ENCODE data around the gene ATP5F1A.
A peak's percentile ranks its signal among the peaks of the same experiment; 100 is the strongest.
"Not testable (repeated sequence)": the region's sequence is repeated elsewhere in the genome, so short reads cannot be mapped to it uniquely, and the experiment has no call there.

The ATP5F1A gene

GRCh38 chr18:46068763-46069162 is 29.3 kb downstream of the ATP5F1A start:
- H3K27ac Mint-ChIP-seq = peak overlapping the region; percentile 6
- no peaks in the 10 kb centered on the region for H3K9me3 Mint-ChIP-seq
- peaks cover 7% of the 10 kb centered on the region for H3K36me3 Mint-ChIP-seq (ENCODE audit: low read depth)
- no peak for DNase-seq
- peaks cover 48% of the 10 kb centered on the region for H3K4me1 Mint-ChIP-seq
- H3K27me3 Mint-ChIP-seq = peaks cover 2% of the 10 kb centered on the region
- no peak for ATAC-seq
- H3K4me3 Mint-ChIP-seq = no peak overlapping the region

GRCh38 chr18:46067438-46068007 is 30.6 kb downstream of the ATP5F1A start:
- Mint-ChIP-seq H3K36me3 (ENCODE audit: low read depth) (peaks cover 7% of the 10 kb centered on the region), H3K27ac (no peak overlapping the region), H3K4me3 (no peak overlapping the region), H3K9me3 (no peaks in the 10 kb centered on the region), H3K27me3 (peaks cover 2% of the 10 kb centered on the region), H3K4me1 (peaks cover 40% of the 10 kb centered on the region)
- ATAC-seq (no peak), DNase-seq (no peak)

- Mint-ChIP-seq H3K9me3 (no peaks in the 10 kb centered on the region), H3K36me3 (ENCODE audit: low read depth) (no peaks in the 10 kb centered on the region), H3K27me3 (no peaks in the 10 kb centered on the region), H3K4me3 (no peak overlapping the region), H3K4me1 (peaks cover 17% of the 10 kb centered on the region), H3K27ac (no peak overlapping the region)
- DNase-seq (no peak), ATAC-seq (no peak)
Measured at GRCh38 chr18:46062781-46063180, 35.3 kb downstream of the ATP5F1A start.

GRCh38 chr18:46061796-46062195 is 36.3 kb downstream of the ATP5F1A start:
- peaks cover 17% of the 10 kb centered on the region for H3K4me1 Mint-ChIP-seq
- no peaks in the 10 kb centered on the region for H3K9me3 Mint-ChIP-seq
- no peaks in the 10 kb centered on the region for H3K27me3 Mint-ChIP-seq
- no peak for ATAC-seq
- no peak overlapping the region for H3K27ac Mint-ChIP-seq
- no peak overlapping the region for H3K4me3 Mint-ChIP-seq
- DNase-seq = no peak
- H3K36me3 Mint-ChIP-seq (ENCODE audit: low read depth) = no peaks in the 10 kb centered on the region

GRCh38 chr18:46061387-46061786 is 36.7 kb downstream of the ATP5F1A start:
- DNase-seq = no peak
- Mint-ChIP-seq H3K27ac (no peak overlapping the region), H3K4me3 (no peak overlapping the region), H3K4me1 (peaks cover 19% of the 10 kb centered on the region), H3K36me3 (ENCODE audit: low read depth) (no peaks in the 10 kb centered on the region), H3K27me3 (no peaks in the 10 kb centered on the region), H3K9me3 (no peaks in the 10 kb centered on the region)
- ATAC-seq = no peak

GRCh38 chr18:46060359-46060841 is 37.7 kb downstream of the ATP5F1A start:
- H3K9me3 Mint-ChIP-seq = no peaks in the 10 kb centered on the region
- H3K27ac Mint-ChIP-seq = no peak overlapping the region
- no peak for DNase-seq
- H3K4me3 Mint-ChIP-seq = no peak overlapping the region
- ATAC-seq = no peak
- no peaks in the 10 kb centered on the region for H3K36me3 Mint-ChIP-seq (ENCODE audit: low read depth)
- no peaks in the 10 kb centered on the region for H3K27me3 Mint-ChIP-seq
- H3K4me1 Mint-ChIP-seq = peaks cover 28% of the 10 kb centered on the region

GRCh38 chr18:46055838-46056230 is 42.3 kb downstream of the ATP5F1A start:
- DNase-seq (no peak), ATAC-seq (no peak)
- H3K9me3 Mint-ChIP-seq = no peaks in the 10 kb centered on the region
- peak overlapping the region; percentile 20 for H3K4me3 Mint-ChIP-seq
- peaks cover 43% of the 10 kb centered on the region for H3K4me1 Mint-ChIP-seq
- peak overlapping the region; percentile 79 for H3K27ac Mint-ChIP-seq
- H3K36me3 Mint-ChIP-seq (ENCODE audit: low read depth) = no peaks in the 10 kb centered on the region
- H3K27me3 Mint-ChIP-seq = no peaks in the 10 kb centered on the region

GRCh38 chr18:46054956-46055837 is 42.9 kb downstream of the ATP5F1A start:
- Mint-ChIP-seq H3K4me3 (peak overlapping the region; percentile 34), H3K9me3 (no peaks in the 10 kb centered on the region), H3K27me3 (no peaks in the 10 kb centered on the region), H3K4me1 (peaks cover 43% of the 10 kb centered on the region), H3K27ac (peak overlapping the region; percentile 68), H3K36me3 (ENCODE audit: low read depth) (no peaks in the 10 kb centered on the region)
- ATAC-seq (peak; percentile 77), DNase-seq (no peak)

- DNase-seq (no peak), ATAC-seq (peak; percentile 38)
- peaks cover 43% of the 10 kb centered on the region for H3K4me1 Mint-ChIP-seq
- H3K27ac Mint-ChIP-seq = no peak overlapping the region
- no peaks in the 10 kb centered on the region for H3K36me3 Mint-ChIP-seq (ENCODE audit: low read depth)
- no peak overlapping the region for H3K4me3 Mint-ChIP-seq
- H3K9me3 Mint-ChIP-seq = no peaks in the 10 kb centered on the region
- no peaks in the 10 kb centered on the region for H3K27me3 Mint-ChIP-seq
Measured at GRCh38 chr18:46053368-46054095, 44.6 kb downstream of the ATP5F1A start.

- Mint-ChIP-seq H3K36me3 (ENCODE audit: low read depth) (no peaks in the 10 kb centered on the region), H3K9me3 (no peaks in the 10 kb centered on the region), H3K4me3 (no peak overlapping the region), H3K27me3 (no peaks in the 10 kb centered on the region), H3K4me1 (peaks cover 43% of the 10 kb centered on the region), H3K27ac (no peak overlapping the region)
- DNase-seq (no peak), ATAC-seq (no peak)
Measured at GRCh38 chr18:46051731-46052461, 46.2 kb downstream of the ATP5F1A start.

GRCh38 chr18:46050268-46050667 is 47.8 kb downstream of the ATP5F1A start:
- Mint-ChIP-seq H3K27me3 (no peaks in the 10 kb centered on the region), H3K27ac (no peak overlapping the region), H3K4me3 (no peak overlapping the region), H3K9me3 (no peaks in the 10 kb centered on the region), H3K4me1 (peaks cover 30% of the 10 kb centered on the region), H3K36me3 (ENCODE audit: low read depth) (no peaks in the 10 kb centered on the region)
- ATAC-seq (no peak), DNase-seq (no peak)

GRCh38 chr18:46048641-46049040 is 49.5 kb downstream of the ATP5F1A start:
- no peaks in the 10 kb centered on the region for H3K9me3 Mint-ChIP-seq
- no peak for DNase-seq
- H3K36me3 Mint-ChIP-seq (ENCODE audit: low read depth) = peaks cover 2% of the 10 kb centered on the region
- H3K27me3 Mint-ChIP-seq = no peaks in the 10 kb centered on the region
- ATAC-seq = no peak
- no peak overlapping the region for H3K4me3 Mint-ChIP-seq
- no peak overlapping the region for H3K27ac Mint-ChIP-seq
- peaks cover 21% of the 10 kb centered on the region for H3K4me1 Mint-ChIP-seq

GRCh38 chr18:46047369-46047768 is 50.7 kb downstream of the ATP5F1A start:
- not testable (repeated sequence) for H3K4me3 Mint-ChIP-seq

GRCh38 chr18:46046688-46047087 is 51.4 kb downstream of the ATP5F1A start:
- Mint-ChIP-seq H3K36me3 (ENCODE audit: low read depth) (peaks cover 4% of the 10 kb centered on the region), H3K9me3 (no peaks in the 10 kb centered on the region), H3K27ac (no peak overlapping the region), H3K27me3 (no peaks in the 10 kb centered on the region), H3K4me3 (no peak overlapping the region), H3K4me1 (peaks cover 22% of the 10 kb centered on the region)
- no peak for ATAC-seq
- no peak for DNase-seq

More at GRCh38 chr18:46047369-46047768, 50.7 kb downstream of the ATP5F1A start:
- H3K27me3 Mint-ChIP-seq; H3K27ac Mint-ChIP-seq; ATAC-seq; DNase-seq; H3K9me3 Mint-ChIP-seq; H3K36me3 Mint-ChIP-seq (ENCODE audit: low read depth): not testable (repeated sequence)
- peaks cover 21% of the 10 kb centered on the region for H3K4me1 Mint-ChIP-seq
